Urinary bladder (tissue), 4 donors: ENCODE measurements around the gene SORCS2. TPM values are rescaled to one million over a fixed set of nuclear protein-coding genes. Genes with fewer than 3 reads are reported as not detected.
"Not testable (repeated sequence)": the region's sequence is repeated elsewhere in the genome, so short reads cannot be mapped to it uniquely, and the experiment has no call there.

Source experiments
- DNase-seq: peaks from one replicate; pipeline ENCODE4 v3.0.0-alpha.2; 2015; ENCODE audit errors: extremely low spot score
- H3K27ac ChIP-seq: one replicate; pipeline ENCODE4 v1.5.1; 2013; ENCODE audit warnings: low read depth, mild to moderate bottlenecking, moderate library complexity
- H3K36me3 ChIP-seq: one replicate; pipeline ENCODE4 v1.6.1; 2013; ENCODE audit warnings: mild to moderate bottlenecking, moderate library complexity; ENCODE audit not compliant: insufficient read depth
- H3K4me1 ChIP-seq: one replicate; pipeline ENCODE4 v1.6.1; 2013; ENCODE audit warnings: mild to moderate bottlenecking, moderate library complexity; ENCODE audit not compliant: insufficient read depth
- H3K4me3 ChIP-seq: one replicate; pipeline ENCODE4 v1.5.1; 2013; ENCODE audit warnings: low read depth, low read length
- WGBS: extraction: QIAGEN DNeasy Blood & Tissue Kit; methylation state at CpG from one replicate; pipeline ENCODE4 v1.1.7; 2013; 5-methylcytosine and 5-hydroxymethylcytosine counted together
- polyA plus RNA-seq: library from polyadenylated mRNA; stranded (reverse); fragments of 200-250 nt; gene quantifications from one replicate; pipeline ENCODE4 v1.2.3, GENCODE V29; 2013
- total RNA-seq: library from RNA; depleted of rRNA; stranded (reverse); fragments of >200 nt; gene quantifications from one replicate; pipeline ENCODE4 v1.2.3, GENCODE V29; 2014
- donor health status: healthy with polysubstance abuse.
- donor health status: healthy.

SORCS2 gene
- total and polyA plus RNA-seq, 2 donors, result 5.3 to 10.8 TPM

GRCh38 chr4:7595934-7596461, 403.7 kb downstream of the SORCS2 start:
- no peaks in the 10 kb centered on the region for H3K4me1 ChIP-seq
- H3K27ac ChIP-seq, result no peak overlapping the region
- 76% methylated on average over 11 of the region's 11 CpGs for WGBS
- no peak overlapping the region for H3K4me3 ChIP-seq
- H3K36me3 ChIP-seq, result no peaks in the 10 kb centered on the region
- DNase-seq, result no peak

DNA sequence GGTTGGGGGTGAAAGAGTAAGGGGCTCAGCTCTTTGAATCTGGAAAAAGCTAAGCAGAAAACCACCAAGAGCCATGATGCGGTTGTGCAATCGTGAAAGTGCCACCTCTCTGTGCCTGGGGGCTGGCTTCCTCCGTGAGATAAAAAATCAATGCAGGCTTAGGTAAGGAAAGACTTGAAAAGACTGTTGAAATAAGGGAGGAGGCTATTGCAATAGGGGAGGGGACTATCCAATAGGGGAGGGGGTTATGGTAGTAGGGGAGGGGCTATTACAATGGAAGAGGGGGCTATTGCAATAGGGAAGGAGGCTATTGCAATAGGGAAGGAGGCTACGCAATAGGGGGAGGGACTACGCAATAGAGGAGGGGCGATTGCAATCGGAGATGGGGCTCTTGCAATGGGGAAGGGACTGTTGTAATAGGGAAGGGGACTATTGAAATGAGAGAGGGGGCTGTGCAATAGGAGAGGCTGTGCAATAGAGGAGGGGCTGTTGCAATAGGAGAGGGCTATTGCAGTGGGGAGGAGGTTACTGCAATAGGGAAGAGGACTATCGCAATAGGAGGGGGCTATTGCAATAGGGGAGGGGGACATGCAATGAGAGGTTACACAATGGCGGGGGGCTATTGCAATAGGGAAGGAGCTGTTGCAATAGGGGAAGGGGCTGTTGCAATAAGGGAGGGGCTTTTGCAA, 404.7 kb downstream of the SORCS2 start:
- Histone ChIP-seq H3K4me3 (no peak overlapping the region), H3K4me1 (no peaks in the 10 kb centered on the region), H3K36me3 (no peaks in the 10 kb centered on the region), H3K27ac (no peak overlapping the region)
- 84% methylated on average over 9 of the region's 9 CpGs for WGBS
- no peak for DNase-seq

- Histone ChIP-seq H3K36me3 (no peaks in the 10 kb centered on the region), H3K4me1 (no peaks in the 10 kb centered on the region), H3K27ac (no peak overlapping the region), H3K4me3 (no peak overlapping the region)
- WGBS, result 85% methylated on average over 29 of the region's 29 CpGs
- DNase-seq, result no peak
Observed at GRCh38 chr4:7598939-7599790, 406.8 kb downstream of the SORCS2 start.

GRCh38 chr4:7600247-7600646, 407.9 kb downstream of the SORCS2 start:
- WGBS, result 90% methylated on average over 17 of the region's 17 CpGs
- no peaks in the 10 kb centered on the region for H3K4me1 ChIP-seq
- no peak overlapping the region for H3K4me3 ChIP-seq
- H3K36me3 ChIP-seq, result no peaks in the 10 kb centered on the region
- no peak overlapping the region for H3K27ac ChIP-seq
- DNase-seq, result no peak

DNA sequence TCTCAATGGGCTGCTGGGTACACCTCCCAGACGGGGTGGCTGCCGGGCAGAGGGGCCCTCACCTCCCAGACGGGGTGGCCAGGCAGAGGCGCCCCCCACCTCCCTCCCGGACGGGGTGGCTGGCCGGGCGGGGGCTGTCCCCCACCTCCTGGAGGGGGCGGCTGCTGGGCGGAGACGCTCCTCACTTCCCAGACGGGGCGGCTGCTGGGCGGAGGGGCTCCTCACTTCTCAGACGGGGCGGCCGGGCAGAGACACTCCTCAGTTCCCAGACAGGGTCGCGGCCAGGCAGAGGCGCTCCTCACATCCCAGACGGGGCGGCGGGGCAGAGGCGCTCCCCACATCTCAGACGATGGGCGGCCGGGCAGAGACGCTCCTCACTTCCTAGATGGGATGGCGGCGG, 409.8 kb downstream of the SORCS2 start:
- H3K4me1 ChIP-seq, H3K36me3 ChIP-seq, H3K27ac ChIP-seq, H3K4me3 ChIP-seq, DNase-seq: not testable (repeated sequence)
- WGBS, result 91% methylated on average over 30 of the region's 30 CpGs

DNA sequence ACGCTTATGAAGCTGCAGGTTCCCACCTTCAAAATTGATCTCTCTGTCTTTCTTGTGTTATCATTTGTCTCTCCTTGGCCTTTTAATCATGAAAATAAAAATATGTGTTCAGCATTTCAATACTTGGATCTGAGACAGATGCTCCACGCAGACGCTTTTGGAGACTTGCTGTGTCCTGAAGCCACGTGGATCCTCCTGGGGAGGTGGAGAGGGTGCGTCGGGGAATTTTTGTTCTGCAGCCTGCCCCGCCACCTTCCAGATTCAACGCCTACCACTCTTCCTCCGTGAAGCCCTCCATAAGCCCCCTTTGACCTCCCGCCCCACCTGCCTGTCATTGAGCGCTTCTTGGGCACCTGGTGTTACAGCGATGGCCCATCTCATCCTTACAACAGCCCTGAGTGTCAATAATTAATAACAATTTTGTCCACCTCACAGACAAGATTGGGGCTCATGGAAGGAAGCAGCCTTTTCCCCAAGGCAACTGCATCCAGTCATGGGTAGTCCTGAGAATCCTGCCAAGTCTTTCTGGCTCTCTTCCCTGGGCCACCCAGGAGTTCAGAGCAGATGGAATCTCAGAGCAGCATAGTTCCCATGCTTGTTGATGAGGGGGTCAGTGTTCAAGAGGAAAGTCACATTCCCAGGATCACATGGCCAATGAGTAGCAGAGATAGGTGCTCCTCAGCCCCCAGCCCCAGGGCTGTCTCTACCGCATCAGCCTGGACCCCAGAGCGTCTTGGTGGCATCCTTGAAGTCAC, 415.0 kb downstream of the SORCS2 start:
- H3K27ac ChIP-seq, result no peak overlapping the region
- whole genome bisulfite sequencing, result 84% methylated on average over 14 of the region's 14 CpGs
- no peaks in the 10 kb centered on the region for H3K4me1 ChIP-seq
- no peak for DNase-seq
- H3K36me3 ChIP-seq, result no peaks in the 10 kb centered on the region
- no peak overlapping the region for H3K4me3 ChIP-seq

DNA sequence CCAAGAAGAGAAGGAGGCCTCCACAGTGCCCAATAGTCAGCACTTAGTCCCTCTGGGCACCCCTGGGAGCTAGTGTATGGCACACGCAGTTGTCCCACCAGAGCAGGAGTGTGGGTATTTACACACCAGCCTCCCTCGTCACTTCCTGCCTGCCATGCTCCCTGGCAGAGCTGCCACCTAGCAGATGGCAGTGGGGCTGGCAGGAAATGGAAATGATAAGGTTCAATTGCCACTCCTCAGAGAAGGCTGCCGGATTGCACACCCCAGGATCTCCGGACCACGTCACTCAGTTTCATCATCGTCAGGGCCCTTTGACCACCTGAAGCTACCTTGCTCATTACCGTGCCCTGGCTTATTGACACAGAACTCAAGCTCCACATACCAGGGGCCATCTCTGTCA, 415.7 kb downstream of the SORCS2 start:
- H3K36me3 ChIP-seq, result no peaks in the 10 kb centered on the region
- 89% methylated on average over 7 of the region's 7 CpGs for WGBS
- H3K4me1 ChIP-seq, result no peaks in the 10 kb centered on the region
- DNase-seq, result no peak
- no peak overlapping the region for H3K4me3 ChIP-seq
- H3K27ac ChIP-seq, result no peak overlapping the region

DNA sequence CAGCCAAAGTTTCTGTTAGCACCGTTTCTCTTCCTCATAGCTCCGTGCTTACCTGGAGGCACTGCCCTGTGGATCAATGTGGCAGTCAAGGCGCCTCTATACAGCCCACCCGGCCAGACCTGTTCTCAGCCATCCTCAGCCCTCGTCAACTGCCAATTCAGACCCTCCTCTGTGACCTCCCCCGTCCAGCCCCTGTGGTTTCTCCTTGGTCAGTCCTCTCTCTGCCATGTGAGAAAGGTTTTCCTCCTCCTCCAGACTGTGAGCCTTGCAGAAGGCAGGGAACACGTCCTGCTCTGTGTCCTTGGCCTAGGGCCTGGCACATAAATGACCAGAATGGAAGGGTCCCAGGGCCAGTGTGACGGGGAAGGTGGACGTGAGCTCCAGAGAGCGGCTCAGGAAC, 417.0 kb downstream of the SORCS2 start:
- Histone ChIP-seq H3K4me3 (no peak overlapping the region), H3K4me1 (no peaks in the 10 kb centered on the region), H3K36me3 (no peaks in the 10 kb centered on the region), H3K27ac (no peak overlapping the region)
- DNase-seq, result no peak
- 86% methylated on average over 10 of the region's 10 CpGs for WGBS

DNA sequence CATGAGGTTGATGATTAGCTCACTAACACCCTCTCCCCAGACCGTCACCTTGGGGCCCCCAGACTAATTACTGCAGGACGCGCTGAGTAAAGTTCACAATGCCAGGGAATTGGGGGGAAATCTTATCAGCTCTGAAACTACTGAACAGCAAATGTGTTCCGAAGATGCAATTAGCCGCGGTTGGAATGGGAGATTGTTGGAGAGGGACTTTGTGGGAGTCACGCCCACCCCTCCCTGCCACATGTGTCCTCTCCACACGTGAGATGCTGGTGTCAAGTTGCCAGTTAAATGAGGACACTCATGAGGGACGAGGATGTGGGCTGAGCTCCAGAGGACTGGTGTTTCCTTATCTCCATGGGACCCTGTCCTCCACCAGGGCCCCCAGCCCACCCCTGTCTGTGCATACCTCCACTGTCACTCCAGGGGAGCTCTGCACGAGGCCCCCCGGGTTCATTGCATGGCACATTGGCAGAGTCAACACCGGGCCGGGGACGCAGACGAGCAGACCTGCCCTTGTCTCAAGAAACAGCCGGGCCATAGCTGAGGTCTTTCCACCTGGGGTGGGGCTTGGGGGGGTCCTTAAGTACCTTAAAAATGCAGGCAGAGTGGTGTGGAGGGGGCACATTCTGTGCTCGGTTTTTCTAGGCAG, 417.8 kb downstream of the SORCS2 start:
- Histone ChIP-seq H3K27ac (no peak overlapping the region), H3K4me3 (no peak overlapping the region), H3K4me1 (no peaks in the 10 kb centered on the region), H3K36me3 (no peaks in the 10 kb centered on the region)
- no peak for DNase-seq
- WGBS, result 88% methylated on average over 17 of the region's 17 CpGs

GRCh38 chr4:7610841-7611240, 418.5 kb downstream of the SORCS2 start:
- DNase-seq, result no peak
- 96% methylated on average over 8 of the region's 8 CpGs for WGBS
- H3K4me1 ChIP-seq, result no peaks in the 10 kb centered on the region
- H3K4me3 ChIP-seq, result no peak overlapping the region
- H3K36me3 ChIP-seq, result no peaks in the 10 kb centered on the region
- H3K27ac ChIP-seq, result no peak overlapping the region

DNA sequence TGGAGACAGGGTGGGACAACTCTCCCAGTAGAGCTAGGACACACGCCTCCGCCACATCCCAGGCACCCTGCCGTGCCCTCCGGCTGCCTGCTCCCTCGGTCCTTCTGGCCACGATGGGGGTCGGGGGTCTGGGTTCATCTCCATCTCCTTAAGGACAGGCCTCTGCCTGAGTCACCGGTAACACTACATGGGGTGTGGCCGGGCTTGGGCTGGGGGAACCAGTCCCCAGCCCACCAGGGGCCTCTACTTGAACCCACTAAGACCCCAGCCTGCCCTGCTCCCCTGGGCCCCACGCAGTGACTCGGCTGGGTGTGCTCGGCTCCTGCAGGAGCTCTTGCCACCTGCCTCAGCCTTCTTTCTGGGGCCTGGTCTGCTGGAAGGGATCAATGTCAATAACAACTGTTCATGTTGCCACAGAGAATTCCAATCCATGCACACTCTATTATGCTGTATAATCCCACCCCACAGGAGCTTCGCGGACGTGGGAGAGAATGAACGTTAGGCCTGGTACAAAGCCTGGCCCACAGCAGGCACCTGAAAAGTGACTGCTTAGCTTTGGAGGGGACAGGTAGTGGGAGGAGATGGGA, 420.1 kb downstream of the SORCS2 start:
- H3K4me1 ChIP-seq, result no peaks in the 10 kb centered on the region
- WGBS, result 91% methylated on average over 16 of the region's 16 CpGs
- DNase-seq, result no peak
- H3K27ac ChIP-seq, result no peak overlapping the region
- no peaks in the 10 kb centered on the region for H3K36me3 ChIP-seq
- no peak overlapping the region for H3K4me3 ChIP-seq

DNA sequence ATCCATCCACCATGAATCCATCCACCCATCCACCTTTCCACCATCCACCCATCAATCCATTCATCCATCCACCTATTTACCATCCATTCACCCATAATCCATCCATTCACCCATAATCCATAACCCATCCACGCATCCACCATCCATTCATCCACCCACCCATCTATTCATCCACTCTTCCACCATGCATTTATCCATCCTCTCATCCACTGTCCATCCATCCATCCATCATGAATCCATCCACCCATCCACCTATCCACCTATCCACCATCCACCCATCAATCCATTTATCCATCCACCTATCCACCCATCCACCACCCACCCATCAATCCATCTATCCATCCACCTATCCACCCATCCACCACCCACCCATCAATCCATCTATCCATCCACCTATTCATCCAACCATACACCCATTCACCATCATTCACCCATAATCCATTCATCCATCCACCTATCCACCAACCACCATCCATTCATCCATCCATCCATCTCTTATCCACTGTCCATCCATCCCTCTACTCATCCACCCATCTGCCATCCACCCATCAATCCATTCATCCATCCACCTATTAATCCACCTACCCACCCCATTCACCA, 422.1 kb downstream of the SORCS2 start:
- no peak for DNase-seq
- Histone ChIP-seq H3K4me3 (no peak overlapping the region), H3K27ac (no peak overlapping the region), H3K36me3 (no peaks in the 10 kb centered on the region), H3K4me1 (no peaks in the 10 kb centered on the region)
- WGBS, result 100% methylated on average over 1 of the region's 1 CpG

DNA sequence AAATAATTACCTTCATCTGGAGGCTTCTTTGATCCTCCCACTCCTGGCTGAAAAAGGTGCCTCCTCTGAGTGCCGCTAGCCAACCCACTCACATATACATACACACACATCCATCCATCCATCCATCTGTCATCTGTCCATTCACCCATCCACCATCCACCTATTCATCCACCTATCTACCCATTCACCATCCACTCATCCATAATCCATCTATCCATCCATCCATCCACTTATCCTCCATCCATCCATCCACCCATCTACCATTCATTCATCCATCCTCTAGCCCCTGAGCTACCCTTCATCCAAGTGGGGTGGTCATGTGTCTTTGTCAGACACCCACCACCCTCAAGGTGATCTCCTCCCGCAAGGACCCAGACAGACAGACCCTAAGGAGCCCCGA, 423.9 kb downstream of the SORCS2 start:
- H3K36me3 ChIP-seq, result no peaks in the 10 kb centered on the region
- DNase-seq, result no peak
- WGBS, result 97% methylated on average over 3 of the region's 3 CpGs
- H3K4me1 ChIP-seq, result no peaks in the 10 kb centered on the region
- H3K27ac ChIP-seq, result no peak overlapping the region
- H3K4me3 ChIP-seq, result no peak overlapping the region
